Activated T-cell treated with anti-CD3 and anti-CD28 coated beads, Interleukin-2, amount 50 U/mL, for 48 hours (primary cell): Measurements from ENCODE around the gene NHERF1.

Experiments used
- DNase-seq, 2 experiments: peaks; one replicate each; pipeline ENCODE4 v3.0.0-alpha.2; 2020

The NHERF1 gene

GRCh38 chr17:74790161-74791058 is 42.0 kb downstream of the NHERF1 start:
- DNase-seq, result no peak

- DNase-seq, result no peak
Observed at GRCh38 chr17:74792586-74793105, 44.2 kb downstream of the NHERF1 start.

GRCh38 chr17:74795327-74796020 is 47.0 kb downstream of the NHERF1 start:
- DNase-seq, result no peak

GRCh38 chr17:74796211-74796610 is 47.8 kb downstream of the NHERF1 start:
- no peak for DNase-seq

GRCh38 chr17:74796866-74797265 is 48.4 kb downstream of the NHERF1 start:
- no peak for DNase-seq

GRCh38 chr17:74797824-74798223 is 49.4 kb downstream of the NHERF1 start:
- DNase-seq, result no peak

- no peak for DNase-seq
Observed at GRCh38 chr17:74798239-74798707, 49.8 kb downstream of the NHERF1 start.

- no peak for DNase-seq
Observed at GRCh38 chr17:74799097-74799496, 50.7 kb downstream of the NHERF1 start.

GRCh38 chr17:74800531-74800930 is 52.1 kb downstream of the NHERF1 start:
- DNase-seq, result no peak

- DNase-seq, result no peak
Observed at GRCh38 chr17:74801896-74802295, 53.5 kb downstream of the NHERF1 start.

GRCh38 chr17:74803388-74803930 is 55.0 kb downstream of the NHERF1 start:
- DNase-seq, result no peak

- no peak for DNase-seq
Observed at GRCh38 chr17:74803971-74804370, 55.5 kb downstream of the NHERF1 start.

GRCh38 chr17:74804683-74805082 is 56.3 kb downstream of the NHERF1 start:
- DNase-seq, result no peak

GRCh38 chr17:74805591-74805991 is 57.2 kb downstream of the NHERF1 start:
- no peak for DNase-seq

- no peak for DNase-seq
Observed at GRCh38 chr17:74806334-74806733, 57.9 kb downstream of the NHERF1 start.

GRCh38 chr17:74807441-74807840 is 59.0 kb downstream of the NHERF1 start:
- DNase-seq, result no peak

GRCh38 chr17:74807925-74808324 is 59.5 kb downstream of the NHERF1 start:
- no peak for DNase-seq

- no peak for DNase-seq
Observed at GRCh38 chr17:74808714-74809430, 60.4 kb downstream of the NHERF1 start.

- DNase-seq, result no peak
Observed at GRCh38 chr17:74810699-74811485, 62.5 kb downstream of the NHERF1 start.

GRCh38 chr17:74812109-74813009 is 63.9 kb downstream of the NHERF1 start:
- DNase-seq, result no peak

- no peak for DNase-seq
Observed at GRCh38 chr17:74814453-74814852, 66.0 kb downstream of the NHERF1 start.
